HG03135 (cell line): Measurements from ENCODE around the gene GNPDA1.
A peak's percentile ranks its signal among the peaks of the same experiment; 100 is the strongest.
"Not testable (repeated sequence)": the region's sequence is repeated elsewhere in the genome, so short reads cannot be mapped to it uniquely, and the experiment has no call there.

Source experiments
- ATAC-seq: cut with Tn5 transposase; IDR thresholded peaks from one replicate; pipeline ENCODE4 v1.9.1; 2021; ENCODE audit warnings: mild to moderate bottlenecking, moderate library complexity; ENCODE audit not compliant: unreplicated experiment

Gene GNPDA1

GRCh38 chr5:142012792-142013388 lies at the start of gene GNPDA1:
Gene GNPDA1, minus strand, starts transcription at chr5:142013027. Its CDS starts 992 bp downstream, at chr5:142012035.
- ATAC-seq: peak; percentile 47

GRCh38 chr5:142059304-142059940 lies 46.6 kb upstream of the GNPDA1 start:
- ATAC-seq: no peak

GRCh38 chr5:142057697-142058056 lies 44.9 kb upstream of the GNPDA1 start:
- ATAC-seq: no peak

- ATAC-seq: no peak
Measured at GRCh38 chr5:142056816-142057696, 44.2 kb upstream of the GNPDA1 start.

- no peak for ATAC-seq
Measured at GRCh38 chr5:142055301-142055700, 42.5 kb upstream of the GNPDA1 start.

- no peak for ATAC-seq
Measured at GRCh38 chr5:142053426-142054151, 40.8 kb upstream of the GNPDA1 start.

- not testable (repeated sequence) for ATAC-seq
Measured at GRCh38 chr5:142052026-142052425, 39.2 kb upstream of the GNPDA1 start.

GRCh38 chr5:142048272-142048671 lies 35.4 kb upstream of the GNPDA1 start:
- ATAC-seq: no peak

- ATAC-seq: no peak
Measured at GRCh38 chr5:142046191-142046590, 33.4 kb upstream of the GNPDA1 start.

GRCh38 chr5:142040881-142041280 lies 28.1 kb upstream of the GNPDA1 start:
- not testable (repeated sequence) for ATAC-seq

- no peak for ATAC-seq
Measured at GRCh38 chr5:142040285-142040684, 27.5 kb upstream of the GNPDA1 start.

GRCh38 chr5:142038735-142039134 lies 25.9 kb upstream of the GNPDA1 start:
- ATAC-seq: no peak

- not testable (repeated sequence) for ATAC-seq
Measured at GRCh38 chr5:142037599-142037998, 24.8 kb upstream of the GNPDA1 start.

GRCh38 chr5:142036918-142037317 lies 24.1 kb upstream of the GNPDA1 start:
- ATAC-seq: no peak

GRCh38 chr5:142034994-142035393 lies 22.2 kb upstream of the GNPDA1 start:
- no peak for ATAC-seq

- ATAC-seq: not testable (repeated sequence)
Measured at GRCh38 chr5:142033632-142034567, 21.1 kb upstream of the GNPDA1 start.

GRCh38 chr5:142032747-142033631 lies 20.2 kb upstream of the GNPDA1 start:
- ATAC-seq: no peak

GRCh38 chr5:142032150-142032549 lies 19.3 kb upstream of the GNPDA1 start:
- no peak for ATAC-seq

- ATAC-seq: no peak
Measured at GRCh38 chr5:142025637-142026036, 12.8 kb upstream of the GNPDA1 start.
